HepG2 (cell line): ENCODE data around the gene LRP10. TPM values are rescaled to one million over a fixed set of nuclear protein-coding genes. Genes with fewer than 3 reads are reported as not detected.

ENCODE experiments used
- ARID3A ChIP-seq: IDR thresholded peaks from 2 replicates; pipeline ENCODE4 v1.6.1; 2012; ENCODE audit warnings: low read depth, low read length, improper control_type of control experiment
- HHEX ChIP-seq: IDR thresholded peaks from 2 replicates; pipeline ENCODE4 v1.6.1; 2016; ENCODE audit warnings: control low read depth
- IRF2 ChIP-seq: IDR thresholded peaks from 2 replicates; pipeline ENCODE4 v1.6.1; 2018; ENCODE audit warnings: missing genetic modification reagents, missing compliant biosample characterization
- KDM6A ChIP-seq: IDR thresholded peaks from 2 replicates; pipeline ENCODE4 v1.6.1; 2016; ENCODE audit warnings: low read depth
- KLF16 ChIP-seq, 2 experiments: sonication (generic) in 1 of 2; formaldehyde crosslinking in 1 of 2; IDR thresholded peaks; 2 replicates each; pipeline versions ENCODE4 v1.6.1 to v1.8.0; 2016 to 2023; ENCODE audit warnings: missing genetic modification reagents in 2 of 2, missing compliant biosample characterization in 1 of 2
- MTF2 ChIP-seq: sonication (generic); formaldehyde crosslinking; IDR thresholded peaks from 2 replicates; pipeline ENCODE4 v1.5.0; 2020; ENCODE audit warnings: missing genetic modification reagents, borderline replicate concordance
- MXD1 ChIP-seq: sonication (generic); formaldehyde crosslinking; IDR thresholded peaks from 2 replicates; pipeline ENCODE4 v1.4.0; 2020; ENCODE audit warnings: mild to moderate bottlenecking, missing genetic modification reagents
- NAIF1 ChIP-seq: sonication (generic); formaldehyde crosslinking; IDR thresholded peaks from 2 replicates; pipeline ENCODE4 v1.5.0; 2020; ENCODE audit warnings: mild to moderate bottlenecking, missing genetic modification reagents, borderline replicate concordance
- NFE2 ChIP-seq: sonication (generic); formaldehyde crosslinking; IDR thresholded peaks from 2 replicates; pipeline ENCODE4 v1.4.0; 2020; ENCODE audit warnings: missing genetic modification reagents
- PRDM15 ChIP-seq: sonication (generic); formaldehyde crosslinking; IDR thresholded peaks from 2 replicates; pipeline ENCODE4 v1.4.0; 2020; ENCODE audit warnings: missing genetic modification reagents
- PREB ChIP-seq: sonication (generic); formaldehyde crosslinking; IDR thresholded peaks from 2 replicates; pipeline ENCODE4 v1.4.0; 2020; ENCODE audit warnings: missing genetic modification reagents
- TBP ChIP-seq: sonication (generic); formaldehyde crosslinking; IDR thresholded peaks from 2 replicates; pipeline ENCODE4 v1.5.0; 2020; ENCODE audit warnings: missing genetic modification reagents
- TP53 ChIP-seq: sonication (generic); formaldehyde crosslinking; conservative IDR thresholded peaks from 2 replicates; pipeline ENCODE4 v1.4.0; 2020; ENCODE audit warnings: missing genetic modification reagents
- ZNF567 ChIP-seq: sonication (generic); formaldehyde crosslinking; IDR thresholded peaks from 2 replicates; pipeline ENCODE4 v1.8.1; 2023; ENCODE audit warnings: mild to moderate bottlenecking, missing genetic modification reagents, borderline replicate concordance
- ZNF644 ChIP-seq: IDR thresholded peaks from 2 replicates; pipeline ENCODE4 v1.6.1; 2016; ENCODE audit warnings: low read depth
- ZNF775 ChIP-seq: sonication (generic); formaldehyde crosslinking; IDR thresholded peaks from 2 replicates; pipeline ENCODE4 v1.4.0; 2020; ENCODE audit warnings: missing genetic modification reagents, mild to moderate bottlenecking, moderate library complexity, borderline replicate concordance
- ZNF850 ChIP-seq: sonication (generic); formaldehyde crosslinking; conservative IDR thresholded peaks from 2 replicates; pipeline ENCODE4 v1.9.0; 2021; ENCODE audit warnings: mild to moderate bottlenecking, missing genetic modification reagents
- polyA plus RNA-seq, 8 experiments: library from polyadenylated mRNA; depleted of rRNA in 3 of 8; stranded (reverse) in 7 of 8; unstranded in 1 of 8; fragments of >200 nt; fragmentation: Illumina TruSeq in 4 of 8; extraction: Trizol in 4 of 8; gene quantifications; 2 replicates each; pipeline versions ENCODE4 v1.2.1 to v1.2.3, GENCODE V29; 2011 to 2016; ENCODE audit warnings: low read depth in 4 of 8, missing spikeins in 1 of 8, mixed read lengths in 1 of 8; ENCODE audit not compliant: insufficient read depth in 1 of 8
- total RNA-seq, 5 experiments: library from RNA; depleted of rRNA; stranded (reverse); fragments of >200 nt; fragmentation: Illumina TruSeq; extraction: Trizol; gene quantifications; 2 replicates each; pipeline ENCODE4 v1.2.3, GENCODE V29; 2016; ENCODE audit warnings: low read depth in 1 of 5

The LRP10 gene
- total and polyA plus RNA-seq, 2 of the 13 experiments (the other 11 are each of a cell fraction or from before 2014, with no cell fraction given): 16.9 to 45.2 TPM

DNA sequence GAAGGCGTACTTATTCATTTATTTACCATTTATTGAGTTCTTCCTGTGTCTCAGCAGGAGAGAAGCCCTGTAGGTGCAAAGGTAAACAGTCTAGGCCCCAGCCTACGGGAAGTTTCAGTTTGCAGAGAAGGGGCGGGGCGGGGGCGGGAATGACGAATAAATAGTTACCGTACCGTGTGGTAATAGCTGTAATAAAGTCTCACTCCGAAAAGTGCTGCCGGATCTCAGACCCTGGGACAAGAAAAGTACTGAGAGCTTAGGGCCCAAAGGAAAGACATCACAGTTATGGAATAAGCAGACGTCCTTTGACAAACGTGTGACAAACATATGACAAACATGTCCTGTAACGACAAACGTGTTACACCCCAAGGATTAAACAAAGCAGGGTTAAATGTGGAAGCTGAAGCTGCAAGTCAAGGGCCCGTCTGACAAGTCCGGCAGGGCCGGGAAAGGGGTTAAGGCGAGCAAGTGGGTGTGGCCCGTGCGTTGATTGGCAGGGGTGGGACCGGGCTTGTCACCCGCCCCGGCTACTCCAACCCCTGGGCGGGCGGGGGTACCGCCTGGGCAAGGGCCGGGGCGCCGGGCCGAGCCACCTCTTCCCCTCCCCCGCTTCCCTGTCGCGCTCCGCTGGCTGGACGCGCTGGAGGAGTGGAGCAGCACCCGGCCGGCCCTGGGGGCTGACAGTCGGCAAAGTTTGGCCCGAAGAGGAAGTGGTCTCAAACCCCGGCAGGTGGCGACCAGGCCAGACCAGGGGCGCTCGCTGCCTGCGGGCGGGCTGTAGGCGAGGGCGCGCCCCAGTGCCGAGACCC lies at the start of gene LRP10 (continued):
- peak; percentile 62; the same call in 1 of the 2 replicates for TF ChIP-seq PRDM15 (CRISPR knock-in tag)
- TF ChIP-seq NAIF1 (CRISPR knock-in tag): peak; percentile 41
- peak; percentile 95; the same call in 1 of the 2 replicates for TF ChIP-seq ZNF775
- peak; percentile 98 for TF ChIP-seq ZNF850 (CRISPR knock-in tag)
- TF ChIP-seq MTF2 (CRISPR knock-in tag): no peak; the same call in 1 of the 2 replicates
- 0 out of 2 replicates have a peak, but pooled peaks have one; percentile 66 for TF ChIP-seq TP53
- peak in 1 of 2 experiments; percentile 95; a peak in 2 of 4 replicates for TF ChIP-seq KLF16 (CRISPR knock-in tag; IDR thresholded peaks at IDR 0.05)
- TF ChIP-seq PREB: 0 out of 2 replicates have a peak, but pooled peaks have one; percentile 24
- 0 out of 2 replicates have a peak, but pooled peaks have one; percentile 16 for TF ChIP-seq TBP (CRISPR knock-in tag)
- no peak for TF ChIP-seq NFE2 (CRISPR knock-in tag)
- TF ChIP-seq ZNF567 (CRISPR knock-in tag): no peak; the same call in 1 of the 2 replicates
- peak; percentile 93 for TF ChIP-seq MXD1 (CRISPR knock-in tag)
- peak; percentile 70 for TF ChIP-seq ARID3A
- peak; percentile 58 for TF ChIP-seq KDM6A
- peak; percentile 78 for TF ChIP-seq IRF2 (CRISPR knock-in tag)
- 0 out of 2 replicates have a peak, but pooled peaks have one; percentile 31 for TF ChIP-seq ZNF644 (CRISPR knock-in tag)
- peak; percentile 63 for TF ChIP-seq HHEX (CRISPR knock-in tag)
